Fibroblast of lung (primary cell): Measurements from ENCODE around the gene AFAP1. TPM values are rescaled to one million over a fixed set of nuclear protein-coding genes. Genes with fewer than 3 reads are reported as not detected.
A peak's percentile ranks its signal among the peaks of the same experiment; 100 is the strongest.

Source experiments
- DNase-seq, 2 donors: peaks; one replicate each; pipeline versions ENCODE4 v3.0.0 to v3.0.0-alpha.2; 2010; ENCODE audit warnings: low read depth in 2 of 2
- H2AFZ ChIP-seq: 2 replicates; pipeline ENCODE4 v1.5.1; 2012; ENCODE audit warnings: low read length, control low read depth, inconsistent platforms
- H3K27ac ChIP-seq: 2 replicates; pipeline ENCODE4 v1.5.1; 2011; ENCODE audit warnings: low read length, control low read depth; ENCODE audit not compliant: insufficient read depth
- H3K27me3 ChIP-seq: 2 replicates; pipeline ENCODE4 v1.5.1; 2011; ENCODE audit warnings: mild to moderate bottlenecking, low read length; ENCODE audit not compliant: control insufficient read depth, insufficient read depth
- H3K36me3 ChIP-seq: 2 replicates; pipeline ENCODE4 v1.5.1; 2011; ENCODE audit warnings: low read length; ENCODE audit not compliant: control insufficient read depth, insufficient read depth
- H3K4me1 ChIP-seq: 2 replicates; pipeline ENCODE4 v1.5.1; 2011; ENCODE audit warnings: low read length; ENCODE audit not compliant: control insufficient read depth, insufficient read depth; ENCODE audit errors: extremely low read depth
- H3K4me2 ChIP-seq: 2 replicates; pipeline ENCODE4 v1.5.1; 2011; ENCODE audit warnings: low read length, control low read depth; ENCODE audit not compliant: insufficient read depth; ENCODE audit errors: extremely low read depth
- H3K4me3 ChIP-seq, 4 experiments: fragments of 200-600 bp in 1 of 4; sonication (generic) in 1 of 4; replicated peaks in 1 of 4; 2 replicates each; pipeline ENCODE4 v1.5.1; 2011 to 2016; ENCODE audit warnings: low read length in 4 of 4, low read depth in 3 of 4, mild to moderate bottlenecking in 3 of 4, control low read depth in 2 of 4, inconsistent platforms in 1 of 4, mixed read lengths in 1 of 4; ENCODE audit not compliant: insufficient read depth in 1 of 4; ENCODE audit errors: control extremely low read depth in 1 of 4
- H3K79me2 ChIP-seq: 2 replicates; pipeline ENCODE4 v1.5.1; 2012; ENCODE audit warnings: mild to moderate bottlenecking, low read length, inconsistent platforms; ENCODE audit not compliant: control insufficient read depth, insufficient read depth
- H3K9ac ChIP-seq: 2 replicates; pipeline ENCODE4 v1.5.1; 2011; ENCODE audit warnings: mild to moderate bottlenecking, low read length, control low read depth; ENCODE audit not compliant: insufficient read depth
- H3K9me3 ChIP-seq: 2 replicates; pipeline ENCODE4 v1.5.1; 2012; ENCODE audit warnings: low read depth, low read length; ENCODE audit not compliant: control insufficient read depth, insufficient read depth
- H4K20me1 ChIP-seq: 2 replicates; pipeline ENCODE4 v1.5.1; 2011; ENCODE audit warnings: low read length; ENCODE audit not compliant: control insufficient read depth, insufficient read depth; ENCODE audit errors: extremely low read depth
- EZH2 ChIP-seq: IDR thresholded peaks from 2 replicates; pipeline ENCODE4 v1.5.1; 2012; ENCODE audit warnings: low read length, control low read depth, mild to moderate bottlenecking; ENCODE audit errors: missing control alignments
- polyA plus RNA-seq, 2 donors: library from polyadenylated mRNA; depleted of rRNA in 1 of 2; stranded (reverse) in 1 of 2; unstranded in 1 of 2; fragments of >200 nt; gene quantifications; 2 replicates each; pipeline ENCODE4 v1.2.1, GENCODE V29; 2011 to 2012; ENCODE audit warnings: missing spikeins in 1 of 2
- total RNA-seq: library from RNA; depleted of rRNA; stranded (reverse); fragments of >200 nt; gene quantifications from 2 replicates; pipeline ENCODE4 v1.2.1, GENCODE V29; 2014
- TF ChIP-seq, protein P1 (sequence below), 2 donors: IDR thresholded peaks in 1 of 2; conservative IDR thresholded peaks in 1 of 2; 1 replicate in 1 of 2; 2 replicates in 1 of 2; pipeline ENCODE4 v1.5.1; 2011 to 2012; ENCODE audit warnings: low read length in 2 of 2, control low read depth in 1 of 2, inconsistent platforms in 1 of 2, low read depth in 1 of 2, mild to moderate bottlenecking in 1 of 2

Gene AFAP1
- total and polyA plus RNA-seq, 2 donors (not counting 1 experiment from before 2014, with no cell fraction given): 21.8 to 30.1 TPM

DNA sequence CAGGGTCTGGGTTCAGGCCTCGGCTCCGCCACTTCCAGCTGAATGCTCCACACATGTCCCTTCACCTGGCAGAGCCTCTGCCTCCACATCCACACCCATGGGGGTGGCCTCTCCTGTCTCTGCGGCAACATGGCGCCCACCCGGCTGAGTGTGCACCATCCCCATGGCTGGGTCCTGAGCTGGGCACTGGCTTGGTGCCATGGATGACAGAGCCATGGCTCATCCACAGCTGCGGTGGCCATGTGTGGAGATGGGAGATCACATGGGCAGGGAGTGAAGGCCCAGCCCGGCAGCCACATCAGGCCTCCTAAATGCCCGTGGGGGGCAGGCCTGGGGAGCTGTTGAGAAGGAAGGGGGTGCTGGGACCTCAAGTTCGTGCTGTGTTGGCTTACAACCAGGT is 213.7 kb downstream of the AFAP1 start:
- Histone ChIP-seq H3K4me3 (no peak overlapping the region), H3K27ac (no peak overlapping the region), H3K4me2 (no peak overlapping the region), H3K36me3 (no peaks in the 10 kb centered on the region), H3K4me1 (no peaks in the 10 kb centered on the region), H3K27me3 (no peaks in the 10 kb centered on the region), H2AFZ (no peak overlapping the region), H3K9me3 (no peaks in the 10 kb centered on the region), H4K20me1 (no peaks in the 10 kb centered on the region), H3K9ac (no peak overlapping the region), H3K79me2 (no peaks in the 10 kb centered on the region)
- peak; percentile 10 to 36 for DNase-seq
- no peak for TF ChIP-seq EZH2
- TF ChIP-seq, protein P1, sequence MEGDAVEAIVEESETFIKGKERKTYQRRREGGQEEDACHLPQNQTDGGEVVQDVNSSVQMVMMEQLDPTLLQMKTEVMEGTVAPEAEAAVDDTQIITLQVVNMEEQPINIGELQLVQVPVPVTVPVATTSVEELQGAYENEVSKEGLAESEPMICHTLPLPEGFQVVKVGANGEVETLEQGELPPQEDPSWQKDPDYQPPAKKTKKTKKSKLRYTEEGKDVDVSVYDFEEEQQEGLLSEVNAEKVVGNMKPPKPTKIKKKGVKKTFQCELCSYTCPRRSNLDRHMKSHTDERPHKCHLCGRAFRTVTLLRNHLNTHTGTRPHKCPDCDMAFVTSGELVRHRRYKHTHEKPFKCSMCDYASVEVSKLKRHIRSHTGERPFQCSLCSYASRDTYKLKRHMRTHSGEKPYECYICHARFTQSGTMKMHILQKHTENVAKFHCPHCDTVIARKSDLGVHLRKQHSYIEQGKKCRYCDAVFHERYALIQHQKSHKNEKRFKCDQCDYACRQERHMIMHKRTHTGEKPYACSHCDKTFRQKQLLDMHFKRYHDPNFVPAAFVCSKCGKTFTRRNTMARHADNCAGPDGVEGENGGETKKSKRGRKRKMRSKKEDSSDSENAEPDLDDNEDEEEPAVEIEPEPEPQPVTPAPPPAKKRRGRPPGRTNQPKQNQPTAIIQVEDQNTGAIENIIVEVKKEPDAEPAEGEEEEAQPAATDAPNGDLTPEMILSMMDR (conservative IDR thresholded peaks at IDR 0.05 in 1 of 2, IDR thresholded peaks at IDR 0.05 in 1 of 2; ENCODE audit: low read depth in 1 of 2, low read length in 2 of 2): no peak

DNA sequence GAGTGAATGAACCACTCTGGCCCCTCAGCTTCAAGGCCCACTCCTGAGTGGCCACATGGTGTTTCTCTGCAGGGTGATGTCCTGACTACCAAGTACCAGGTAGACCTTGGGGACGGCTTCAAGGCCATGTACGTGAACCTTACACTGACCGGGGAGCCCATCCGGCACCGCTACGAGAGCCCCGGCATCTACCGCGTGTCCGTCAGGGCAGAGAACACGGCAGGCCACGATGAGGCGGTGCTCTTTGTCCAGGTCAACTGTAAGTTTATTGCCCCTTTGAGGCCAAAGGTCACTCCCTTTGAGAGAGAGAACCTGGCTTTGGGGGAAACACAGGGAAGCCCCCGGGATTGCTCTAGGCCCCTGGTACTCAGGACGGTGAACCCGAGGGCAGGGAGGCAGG is 216.0 kb downstream of the AFAP1 start:
- Histone ChIP-seq H3K27ac (no peak overlapping the region), H3K9me3 (no peaks in the 10 kb centered on the region), H3K4me1 (no peaks in the 10 kb centered on the region), H3K36me3 (no peaks in the 10 kb centered on the region), H3K4me3 (no peak overlapping the region), H3K9ac (no peak overlapping the region), H3K4me2 (no peak overlapping the region), H3K27me3 (no peaks in the 10 kb centered on the region), H2AFZ (no peak overlapping the region), H3K79me2 (no peaks in the 10 kb centered on the region), H4K20me1 (no peaks in the 10 kb centered on the region)
- TF ChIP-seq, protein P1 (conservative IDR thresholded peaks at IDR 0.05 in 1 of 2, IDR thresholded peaks at IDR 0.05 in 1 of 2; ENCODE audit: low read depth in 1 of 2, low read length in 2 of 2): no peak
- TF ChIP-seq EZH2: no peak
- DNase-seq: no peak

DNA sequence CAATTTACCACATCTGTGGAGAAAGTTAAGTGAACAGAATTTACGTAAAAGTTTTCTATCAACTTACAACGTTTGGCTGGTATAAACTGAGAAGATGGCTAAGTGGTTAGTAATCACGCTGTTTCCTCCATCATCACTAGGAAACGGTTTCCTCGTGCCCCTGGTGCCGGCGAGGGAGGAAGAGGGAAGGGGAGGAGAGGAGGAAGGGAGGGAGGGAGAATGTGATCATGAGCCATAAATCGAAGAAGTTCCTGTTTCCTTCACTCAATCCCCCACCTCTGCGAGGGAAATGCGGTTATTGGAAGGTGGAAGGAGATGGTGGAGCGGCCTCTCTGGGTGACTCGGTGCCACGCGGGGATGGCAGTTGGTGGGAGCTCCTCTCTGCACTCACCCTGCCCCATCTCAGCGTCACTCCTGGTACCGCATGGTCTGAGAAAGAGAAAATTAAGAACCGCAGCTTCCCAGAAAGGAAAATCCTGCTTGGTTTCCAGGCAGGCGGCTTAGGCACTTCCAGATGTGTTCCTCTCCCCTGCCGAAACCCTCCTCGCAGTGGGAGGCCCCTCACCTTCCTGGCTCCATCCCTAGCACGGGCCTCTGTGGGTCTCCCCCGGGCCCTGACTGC is 216.8 kb downstream of the AFAP1 start:
- Histone ChIP-seq H3K27me3 (no peaks in the 10 kb centered on the region), H4K20me1 (no peaks in the 10 kb centered on the region), H3K9ac (no peak overlapping the region), H3K9me3 (no peaks in the 10 kb centered on the region), H3K36me3 (no peaks in the 10 kb centered on the region), H3K4me1 (no peaks in the 10 kb centered on the region), H3K4me2 (no peak overlapping the region), H3K79me2 (no peaks in the 10 kb centered on the region), H3K4me3 (no peak overlapping the region), H3K27ac (no peak overlapping the region), H2AFZ (no peak overlapping the region)
- TF ChIP-seq, protein P1 (conservative IDR thresholded peaks at IDR 0.05 in 1 of 2, IDR thresholded peaks at IDR 0.05 in 1 of 2; ENCODE audit: low read depth in 1 of 2, low read length in 2 of 2): no peak
- no peak for TF ChIP-seq EZH2
- DNase-seq: no peak
